ENCODE data around the gene GABARAP. TPM values are rescaled to one million over a fixed set of nuclear protein-coding genes. Genes with fewer than 3 reads are reported as not detected.

GABARAP gene
- total RNA-seq, 1 experiment from 2014 or later: 140 TPM

GRCh38 chr17:7281074-7281952 lies 39.1 kb upstream of the GABARAP start, which contains the start of gene SLC2A4:
Gene SLC2A4 (plus strand): TSS chr17:7281718. CDS start chr17:7281935, 217 bp downstream.
- Mint-ChIP-seq H3K9me3 (ENCODE audit: unreplicated experiment) (no peaks in the 10 kb centered on the region), H3K36me3 (ENCODE audit: insufficient read depth, unreplicated experiment) (peaks cover 5% of the 10 kb centered on the region), H3K4me1 (ENCODE audit: low read depth, unreplicated experiment) (peaks cover 8% of the 10 kb centered on the region), H3K27me3 (ENCODE audit: insufficient read depth, unreplicated experiment) (no peaks in the 10 kb centered on the region), H3K4me3 (ENCODE audit: unreplicated experiment) (peak within 1 kb of the TSS; percentile 85), H3K27ac (ENCODE audit: unreplicated experiment) (peak within 1 kb of the TSS; percentile 85)
- Histone ChIP-seq H3K27me3 (replicated peaks; ENCODE audit: control insufficient read depth, insufficient read depth, low read length) (no peaks in the 10 kb centered on the region), H3K4me1 (peaks cover 3% of the 10 kb centered on the region; the same call in 1 of the 2 replicates), H3K9me3 (no peaks in the 10 kb centered on the region), H3K4me3 (ENCODE audit: low read depth, low read length) (peak within 1 kb of the TSS; percentile 54), H3K36me3 (ENCODE audit: control insufficient read depth, insufficient read depth, low read length) (no peaks in the 10 kb centered on the region)
- CTCF ChIA-PET: interaction anchor here (0.6 to 1.8 kb wide), 9 partner anchors 11 to 603 kb away, joined by 3 to 20 read pairs (median 6); partner anchors contain the start of gene ATP1B2
- intact Hi-C loops (cut with micrococcal nuclease; ENCODE audit: unreplicated experiment): loop anchor here (1.0 kb wide), 1 partner anchor 13 kb away; the partner anchor contains the start of gene YBX2
- BruUV-seq (replicated peaks): no TSS peak
- POLR2A ChIA-PET: interaction anchor here (0.6 to 1.5 kb wide), 5 partner anchors 10 to 279 kb away, joined by 3 to 5 read pairs (median 3); partner anchors contain the start of gene TMEM256
- peak; percentile 91 to 92 for DNase-seq
- TF ChIP-seq CTCF (IDR thresholded peaks at IDR 0.05; ENCODE audit: insufficient read depth in 1 of 2, low read depth in 1 of 2, low read length in 1 of 2, severe bottlenecking in 1 of 2, unreplicated experiment in 1 of 2): no peak

GRCh38 chr17:7280519-7281073 lies 38.3 kb upstream of the GABARAP start:
- CTCF ChIA-PET: interaction anchor here (0.7 to 1.8 kb wide), 5 partner anchors 11 to 370 kb away, joined by 3 to 20 read pairs (median 6); partner anchors contain the start of gene ATP1B2
- H3K4me1 ChIP-seq: peaks cover 3% of the 10 kb centered on the region; the same call in 1 of the 2 replicates
- Mint-ChIP-seq H3K4me3 (ENCODE audit: unreplicated experiment) (peak overlapping the region; percentile 85), H3K27ac (ENCODE audit: unreplicated experiment) (peak overlapping the region; percentile 85), H3K4me1 (ENCODE audit: low read depth, unreplicated experiment) (peaks cover 8% of the 10 kb centered on the region), H3K27me3 (ENCODE audit: insufficient read depth, unreplicated experiment) (no peaks in the 10 kb centered on the region), H3K36me3 (ENCODE audit: insufficient read depth, unreplicated experiment) (peaks cover 5% of the 10 kb centered on the region), H3K9me3 (ENCODE audit: unreplicated experiment) (no peaks in the 10 kb centered on the region)
- BruUV-seq (replicated peaks): no TSS peak
- intact Hi-C loops (cut with micrococcal nuclease; ENCODE audit: unreplicated experiment): loop anchor here (1.0 kb wide), 2 partner anchors 14 to 65 kb away; partner anchors contain the start of gene YBX2
- peak overlapping the region; percentile 38 for H3K4me3 ChIP-seq (ENCODE audit: low read depth, low read length)
- peak; percentile 59 to 68 for TF ChIP-seq CTCF (IDR thresholded peaks at IDR 0.05; ENCODE audit: insufficient read depth in 1 of 2, low read depth in 1 of 2, low read length in 1 of 2, severe bottlenecking in 1 of 2, unreplicated experiment in 1 of 2)
- no peaks in the 10 kb centered on the region for H3K36me3 ChIP-seq (ENCODE audit: control insufficient read depth, insufficient read depth, low read length)
- H3K27me3 ChIP-seq (replicated peaks; ENCODE audit: control insufficient read depth, insufficient read depth, low read length): no peaks in the 10 kb centered on the region
- H3K9me3 ChIP-seq: no peaks in the 10 kb centered on the region
- DNase-seq: peak; percentile 67 to 81
- POLR2A ChIA-PET: interaction anchor here (0.8 to 1.5 kb wide), 3 partner anchors 11 to 124 kb away, joined by 3 to 5 read pairs (median 3); partner anchors contain the start of gene TMEM256

GRCh38 chr17:7279448-7279847 lies 37.2 kb upstream of the GABARAP start:
- no peak for TF ChIP-seq CTCF (IDR thresholded peaks at IDR 0.05; ENCODE audit: insufficient read depth in 1 of 2, low read depth in 1 of 2, low read length in 1 of 2, severe bottlenecking in 1 of 2, unreplicated experiment in 1 of 2)
- no peak for DNase-seq
- Mint-ChIP-seq H3K9me3 (ENCODE audit: unreplicated experiment) (no peaks in the 10 kb centered on the region), H3K27ac (ENCODE audit: unreplicated experiment) (no peak overlapping the region), H3K27me3 (ENCODE audit: insufficient read depth, unreplicated experiment) (no peaks in the 10 kb centered on the region), H3K36me3 (ENCODE audit: insufficient read depth, unreplicated experiment) (peaks cover 5% of the 10 kb centered on the region), H3K4me3 (ENCODE audit: unreplicated experiment) (no peak overlapping the region), H3K4me1 (ENCODE audit: low read depth, unreplicated experiment) (peaks cover 8% of the 10 kb centered on the region)
- H3K27me3 ChIP-seq (replicated peaks; ENCODE audit: control insufficient read depth, insufficient read depth, low read length): no peaks in the 10 kb centered on the region
- no peaks in the 10 kb centered on the region for H3K9me3 ChIP-seq
- ChIA-PET POLR2A (no interaction called here), CTCF (no interaction called here)
- H3K4me3 ChIP-seq (ENCODE audit: low read depth, low read length): no peak overlapping the region
- BruUV-seq (replicated peaks): no TSS peak
- peaks cover 3% of the 10 kb centered on the region; the same call in 1 of the 2 replicates for H3K4me1 ChIP-seq
- intact Hi-C loops (cut with micrococcal nuclease; ENCODE audit: unreplicated experiment): no loop called here
- no peaks in the 10 kb centered on the region for H3K36me3 ChIP-seq (ENCODE audit: control insufficient read depth, insufficient read depth, low read length)

Measured in Caco-2 (cell line).